Activated T-helper 1 cell treated with anti-CD3 and anti-CD28 coated beads, Interleukin-2, amount 50 U/mL, for 16 hours (primary cell): ENCODE results near the gene TMEM128.
A peak's percentile ranks its signal among the peaks of the same experiment; 100 is the strongest.
"Not testable (repeated sequence)": the region's sequence is repeated elsewhere in the genome, so short reads cannot be mapped to it uniquely, and the experiment has no call there.

Experiments
- DNase-seq, 2 donors: peaks; one replicate each; pipeline ENCODE4 v3.0.0-alpha.2; 2020; ENCODE audit warnings: low read depth in 1 of 2, low spot score in 1 of 2

TMEM128 gene

GRCh38 chr4:4248029-4248884, at the start of gene TMEM128:
Gene TMEM128 (minus strand): TSS chr4:4248223. CDS start chr4:4248202, 21 bp downstream.
- peak; percentile 85 to 86 for DNase-seq

GRCh38 chr4:4296283-4296846, 48.3 kb upstream of the TMEM128 start:
- no peak for DNase-seq

- DNase-seq, result no peak
Observed at GRCh38 chr4:4293279-4293678, 45.3 kb upstream of the TMEM128 start.

GRCh38 chr4:4289941-4290850, 42.2 kb upstream of the TMEM128 start, which contains the start of the genes LYAR and ZBTB49:
Gene LYAR (minus strand): TSS chr4:4290154. CDS start chr4:4283742, 6,412 bp downstream.
Gene ZBTB49 (plus strand): TSS chr4:4290251. CDS start chr4:4299946, 9,695 bp downstream.
- peak; percentile 95 to 97 for DNase-seq

GRCh38 chr4:4289597-4289940, 41.5 kb upstream of the TMEM128 start:
- no peak for DNase-seq

- DNase-seq, result no peak
Observed at GRCh38 chr4:4289055-4289454, 41.0 kb upstream of the TMEM128 start.

- DNase-seq, result no peak
Observed at GRCh38 chr4:4288098-4288497, 40.1 kb upstream of the TMEM128 start.

- no peak for DNase-seq
Observed at GRCh38 chr4:4284827-4285618, 37.0 kb upstream of the TMEM128 start.

- no peak for DNase-seq
Observed at GRCh38 chr4:4281787-4282186, 33.8 kb upstream of the TMEM128 start.

- no peak for DNase-seq
Observed at GRCh38 chr4:4277531-4277930, 29.5 kb upstream of the TMEM128 start.

GRCh38 chr4:4274226-4274625, 26.2 kb upstream of the TMEM128 start:
- no peak for DNase-seq

GRCh38 chr4:4271912-4272311, 23.9 kb upstream of the TMEM128 start:
- DNase-seq, result no peak

- no peak for DNase-seq
Observed at GRCh38 chr4:4270529-4270928, 22.5 kb upstream of the TMEM128 start.

GRCh38 chr4:4269856-4270255, 21.8 kb upstream of the TMEM128 start:
- DNase-seq, result peak in 1 of 2 donors; percentile 12

- peak in 1 of 2 donors; percentile 28 for DNase-seq
Observed at GRCh38 chr4:4269331-4269731, 21.3 kb upstream of the TMEM128 start.

GRCh38 chr4:4268776-4269175, 20.8 kb upstream of the TMEM128 start:
- DNase-seq, result no peak

GRCh38 chr4:4267981-4268380, 20.0 kb upstream of the TMEM128 start:
- no peak for DNase-seq

GRCh38 chr4:4260185-4260751, 12.2 kb upstream of the TMEM128 start:
- DNase-seq, result no peak

GRCh38 chr4:4259484-4260100, 11.6 kb upstream of the TMEM128 start:
- no peak for DNase-seq

- not testable (repeated sequence) for DNase-seq
Observed at GRCh38 chr4:4257705-4258104, 9.7 kb upstream of the TMEM128 start.
